LNCaP clone FGC (cell line): ENCODE results near the gene RAB31.

Source experiments
- DNase-seq: peaks from one replicate; pipeline ENCODE4 v3.0.0-alpha.2; 2011; ENCODE audit warnings: low read depth
- H3K4me3 ChIP-seq: 2 replicates; pipeline ENCODE4 v1.5.1; 2011; ENCODE audit warnings: mild to moderate bottlenecking, low read depth, low read length, control low read depth
- CTCF ChIP-seq: IDR thresholded peaks from 2 replicates; pipeline ENCODE4 v1.5.1; 2012; ENCODE audit warnings: mild to moderate bottlenecking; ENCODE audit not compliant: control insufficient read depth, insufficient read depth; ENCODE audit errors: extremely low read depth

The RAB31 gene

DNA sequence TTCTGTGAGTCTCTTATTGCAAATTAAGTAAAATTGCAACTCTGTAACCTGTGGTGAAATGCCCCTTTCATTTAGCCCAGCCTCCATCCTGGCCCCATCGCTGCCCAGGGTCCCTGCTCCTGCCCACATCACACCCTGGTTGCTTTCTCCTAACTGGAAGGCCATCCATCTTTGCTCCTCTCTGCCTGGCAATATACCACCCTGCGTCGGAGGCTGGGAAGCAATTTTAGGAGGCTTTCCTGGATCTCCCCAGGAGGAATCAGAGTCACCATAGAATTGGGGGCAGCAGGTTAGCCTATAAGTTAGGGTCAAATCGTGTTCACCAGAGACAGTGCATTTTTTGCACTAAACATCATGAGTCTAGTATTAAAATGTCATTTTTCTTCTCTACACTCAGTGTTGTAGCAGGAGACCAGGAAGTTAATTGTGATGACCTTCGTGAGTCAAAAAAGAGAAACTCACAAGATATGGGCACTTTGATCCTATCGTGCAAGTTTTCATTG, 163.2 kb downstream of the RAB31 start:
- no peak overlapping the region for H3K4me3 ChIP-seq
- no peak for DNase-seq
- no peak for TF ChIP-seq CTCF

- TF ChIP-seq CTCF = no peak
- DNase-seq = no peak
- no peak overlapping the region for H3K4me3 ChIP-seq
Measured at GRCh38 chr18:9872823-9873222, 164.7 kb downstream of the RAB31 start.

GRCh38 chr18:9874728-9875127, 166.6 kb downstream of the RAB31 start:
- TF ChIP-seq CTCF = no peak
- no peak for DNase-seq
- H3K4me3 ChIP-seq = no peak overlapping the region

DNA sequence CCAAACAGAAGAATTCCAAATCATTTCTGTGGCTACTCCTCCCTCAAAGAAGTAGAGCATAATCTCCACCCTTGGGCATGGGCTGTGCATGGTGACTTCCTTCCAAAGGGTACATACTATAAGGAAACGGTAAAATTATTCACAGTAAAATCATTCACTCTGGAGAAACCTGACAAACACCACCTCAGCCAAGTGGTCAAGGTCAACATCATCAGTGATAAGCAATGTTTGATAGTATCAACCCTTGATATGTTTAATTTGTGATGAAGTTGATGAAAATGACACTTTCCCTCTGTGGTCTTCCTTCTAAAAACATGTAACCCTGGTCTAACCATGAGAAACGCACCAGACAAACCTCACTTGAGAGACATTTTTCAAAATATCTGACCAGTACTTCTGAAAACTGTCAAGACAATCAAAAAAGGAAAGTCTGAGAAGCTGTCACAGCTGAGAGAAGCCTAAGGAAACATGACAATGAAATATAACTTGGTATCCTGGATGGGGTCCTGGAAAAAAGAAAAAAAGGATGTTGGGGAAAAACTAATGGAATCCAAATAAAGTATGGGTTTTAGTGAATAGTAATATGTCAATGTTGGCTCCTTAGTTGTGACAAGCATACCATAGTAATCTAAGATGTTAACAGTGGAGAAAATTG, 168.2 kb downstream of the RAB31 start:
- TF ChIP-seq CTCF = no peak
- no peak for DNase-seq
- no peak overlapping the region for H3K4me3 ChIP-seq

GRCh38 chr18:9876867-9877654, 169.0 kb downstream of the RAB31 start:
- no peak overlapping the region for H3K4me3 ChIP-seq
- DNase-seq = no peak
- no peak for TF ChIP-seq CTCF

- H3K4me3 ChIP-seq = no peak overlapping the region
- no peak for TF ChIP-seq CTCF
Measured at GRCh38 chr18:9877655-9878014, 169.5 kb downstream of the RAB31 start.

More at GRCh38 chr18:9877655-9878014, 169.5 kb downstream of the RAB31 start:
- DNase-seq = no peak
